Renal cortex interstitium (tissue), 3 donors: Measurements from ENCODE around the gene TRPV2. TPM values are rescaled to one million over a fixed set of nuclear protein-coding genes. Genes with fewer than 3 reads are reported as not detected.

ENCODE experiments used
- polyA plus RNA-seq, 3 donors: library from polyadenylated mRNA; unstranded; fragments of 120-200 nt; gene quantifications; one replicate each; pipeline ENCODE4 v1.2.1, GENCODE V29; 2013; ENCODE audit not compliant: insufficient read length in 3 of 3

Gene TRPV2
- polyA plus RNA-seq, 3 donors = 1.8 to 3.8 (median 2.6) TPM

Other genes with a start within 250 kb of the TRPV2 start
- gene NCOR1, start 200.0 kb upstream of the TRPV2 start, polyA plus RNA-seq = 100 to 1,000 TPM; 101 to 110 (median 104) TPM
- gene PIGL, start 198.4 kb upstream of the TRPV2 start, polyA plus RNA-seq = 10 to 100 TPM; 23.3 to 47.2 (median 27.7) TPM
- 10 to 100 TPM; 74.7 to 80.7 (median 77.7) TPM for gene CENPV, start 62.1 kb upstream of the TRPV2 start, polyA plus RNA-seq
- 1,000 to 10,000 TPM; 1,739 to 2,239 (median 2,190) TPM for gene UBB, start 34.5 kb upstream of the TRPV2 start, polyA plus RNA-seq
- 1 to 10 TPM; 4.1 to 4.9 (median 4.4) TPM for gene LRRC75A, start 76.6 kb downstream of the TRPV2 start, polyA plus RNA-seq
- 10 to 100 TPM in 1 of 3 donors, 1 to 10 TPM in 2; 8.6 to 10.0 (median 9.9) TPM for gene ZNF287, start 153.6 kb downstream of the TRPV2 start, polyA plus RNA-seq
- 10 to 100 TPM; 10.2 to 11.9 (median 10.5) TPM for gene ZNF624, start 238.3 kb downstream of the TRPV2 start, polyA plus RNA-seq